HG03469 (cell line): ENCODE measurements around the gene HJURP.

Experiments
- ATAC-seq: cut with Tn5 transposase; IDR thresholded peaks from one replicate; pipeline ENCODE4 v1.9.1; 2021; ENCODE audit warnings: mild to moderate bottlenecking, moderate library complexity, moderate number of reproducible peaks; ENCODE audit not compliant: unreplicated experiment

HJURP gene

GRCh38 chr2:233816334-233816733 lies 38.0 kb downstream of the HJURP start:
- ATAC-seq, result no peak

- ATAC-seq, result no peak
Observed at GRCh38 chr2:233815861-233816260, 38.5 kb downstream of the HJURP start.

DNA sequence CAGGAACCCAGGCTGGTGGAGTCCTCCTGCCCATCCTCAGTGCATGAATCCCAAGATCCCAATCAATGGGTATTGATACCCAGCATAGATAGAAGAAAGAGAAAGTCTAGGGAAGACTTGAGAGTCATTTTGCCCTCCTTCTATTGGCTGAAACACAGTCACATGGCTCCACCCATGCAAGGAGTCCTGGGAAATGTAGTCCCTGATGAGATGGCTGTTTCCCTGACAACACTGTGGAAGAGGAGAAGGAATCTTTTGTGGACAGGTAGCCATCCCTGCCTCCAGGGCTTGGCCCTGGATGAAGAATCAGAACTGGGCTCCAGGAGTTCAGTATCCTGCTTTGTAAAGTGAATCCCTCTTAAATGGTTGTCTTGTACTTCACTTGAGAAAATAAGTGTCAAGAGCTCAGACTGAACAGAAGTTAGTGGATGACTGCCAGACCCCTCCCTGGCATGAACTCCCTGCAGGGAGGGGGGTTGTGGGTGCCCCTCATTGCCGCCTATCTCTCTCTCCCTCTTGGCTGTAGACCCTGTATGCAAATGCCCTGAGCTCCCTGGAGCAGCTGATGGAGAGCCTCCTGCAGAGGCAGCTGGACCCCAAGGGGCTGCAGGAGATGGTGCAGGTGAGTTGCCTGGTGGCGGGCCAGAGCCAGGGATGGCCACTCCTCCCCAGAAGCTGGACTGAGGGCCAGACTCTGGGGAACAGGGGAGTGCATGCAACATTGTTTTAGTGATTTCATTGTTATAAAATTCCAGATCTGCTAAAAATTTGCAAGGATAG lies 40.1 kb downstream of the HJURP start:
- ATAC-seq, result no peak

- no peak for ATAC-seq
Observed at GRCh38 chr2:233813236-233814055, 40.9 kb downstream of the HJURP start.

- no peak for ATAC-seq
Observed at GRCh38 chr2:233811732-233812131, 42.6 kb downstream of the HJURP start.

DNA sequence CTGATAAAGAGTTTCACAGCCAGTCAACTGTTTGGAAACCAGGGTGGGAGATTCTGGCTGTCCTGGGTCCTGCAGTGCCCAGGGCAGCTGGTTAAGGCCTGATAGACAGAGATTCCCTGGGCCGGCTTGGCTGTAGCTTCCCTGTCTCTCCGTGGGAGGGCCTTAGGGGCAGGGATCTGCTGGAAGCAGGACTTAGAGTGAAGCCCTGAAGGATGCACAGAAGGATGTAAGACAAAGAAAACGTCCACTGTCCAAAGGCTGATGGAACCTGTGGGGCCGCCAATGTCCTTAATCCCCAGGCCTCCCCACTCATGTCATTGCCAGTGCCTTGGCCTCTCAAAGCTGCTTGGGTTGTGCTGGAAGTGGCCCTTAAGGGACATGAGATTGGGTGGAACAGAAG lies 43.2 kb downstream of the HJURP start:
- ATAC-seq, result no peak

GRCh38 chr2:233810385-233810784 lies 44.0 kb downstream of the HJURP start:
- no peak for ATAC-seq

DNA sequence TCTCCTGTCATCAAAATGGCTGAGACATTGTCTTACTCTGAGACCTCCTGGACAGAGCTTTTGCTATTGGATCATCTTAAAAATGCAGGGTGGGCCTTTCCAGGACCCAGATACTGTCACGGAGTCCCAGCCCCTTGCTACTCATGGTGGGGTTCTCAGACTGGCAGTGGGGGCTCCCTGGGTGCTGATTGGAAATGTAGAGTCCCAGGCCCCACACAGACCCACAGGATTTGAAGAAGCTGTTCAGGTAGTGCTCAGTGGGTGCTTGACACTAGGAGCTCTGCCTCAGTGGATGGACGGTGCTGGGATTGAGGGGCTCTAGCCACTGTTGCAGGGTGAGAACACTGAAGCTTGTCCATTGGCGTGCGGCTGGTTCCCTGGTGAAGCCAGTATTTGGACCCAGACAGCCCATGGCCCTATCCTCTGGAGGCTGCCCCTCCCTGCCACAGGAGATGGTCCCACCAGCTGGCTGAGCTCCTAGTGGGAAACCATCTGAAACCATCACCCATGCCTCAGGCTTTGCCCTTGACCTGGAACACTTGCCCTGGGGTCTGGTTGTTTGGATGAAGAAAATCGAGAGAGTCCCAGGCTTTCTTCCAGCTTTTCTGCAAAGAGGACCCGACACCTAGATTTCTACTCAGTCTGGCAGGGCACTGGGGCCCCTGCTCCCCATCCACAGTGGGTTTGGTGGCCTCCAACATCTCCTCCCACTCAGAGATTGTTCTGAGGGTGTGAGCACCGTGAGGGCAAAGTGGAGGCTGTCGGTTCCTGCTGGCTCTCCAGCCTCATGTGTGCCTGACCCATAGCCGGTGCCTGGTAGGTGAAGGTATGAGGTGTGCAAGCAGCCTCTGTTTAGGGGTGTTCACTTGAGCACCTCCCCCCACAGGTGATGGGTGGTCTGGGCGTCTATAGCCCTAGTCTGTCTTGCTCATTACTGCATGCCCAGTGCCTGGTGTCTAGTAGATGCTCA lies 46.1 kb downstream of the HJURP start:
- ATAC-seq, result no peak

DNA sequence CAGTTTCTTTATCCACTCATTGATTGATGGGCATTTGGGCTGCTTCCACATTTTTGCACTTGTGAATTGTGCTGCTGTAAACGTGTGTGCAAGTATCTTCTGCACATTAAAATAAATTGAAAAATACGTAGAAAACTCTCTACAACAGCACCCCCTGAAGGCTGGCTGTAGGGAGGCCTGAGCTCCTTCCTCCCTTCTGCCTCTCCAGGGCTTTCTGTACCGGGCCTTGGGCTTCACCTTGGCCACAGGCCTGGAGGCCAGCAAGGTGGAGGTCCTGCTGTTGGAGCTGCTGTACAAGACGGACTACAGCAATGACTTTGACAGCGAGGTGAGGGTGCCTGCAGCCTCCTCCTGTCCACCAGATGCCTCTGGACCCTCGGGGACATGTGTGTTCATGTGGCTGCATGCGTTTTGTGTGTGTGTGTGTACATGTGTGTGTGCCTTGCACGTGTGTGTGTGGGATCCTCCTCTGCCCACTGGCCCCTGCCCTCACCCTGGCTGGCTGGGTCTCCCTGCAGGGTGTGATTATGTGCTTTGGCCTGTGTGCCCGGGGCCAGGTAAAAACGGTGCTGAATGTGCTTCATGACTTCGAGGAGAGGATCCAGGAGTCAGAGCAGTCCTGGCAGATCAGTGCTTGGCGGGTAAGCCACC lies 47.0 kb downstream of the HJURP start:
- ATAC-seq, result no peak

DNA sequence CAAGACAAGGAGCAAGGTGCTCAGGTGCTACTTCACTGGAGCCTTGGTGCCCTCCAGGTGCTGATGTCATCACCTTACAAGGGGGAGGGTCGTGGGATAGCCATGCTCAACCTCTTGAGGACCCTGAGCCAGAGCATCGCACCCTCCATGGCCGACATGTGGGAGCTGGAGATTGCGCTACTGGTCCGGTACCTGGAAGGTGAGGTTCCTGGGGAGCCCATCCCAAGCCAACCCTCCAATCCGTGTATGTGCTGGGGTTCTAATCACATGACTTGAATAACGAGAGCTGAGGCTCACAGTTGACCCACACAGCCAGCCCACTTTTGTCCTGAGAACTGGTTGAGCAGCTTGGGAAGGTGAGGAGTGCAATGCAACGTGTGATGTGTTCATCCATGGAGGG lies 50.3 kb downstream of the HJURP start:
- no peak for ATAC-seq

DNA sequence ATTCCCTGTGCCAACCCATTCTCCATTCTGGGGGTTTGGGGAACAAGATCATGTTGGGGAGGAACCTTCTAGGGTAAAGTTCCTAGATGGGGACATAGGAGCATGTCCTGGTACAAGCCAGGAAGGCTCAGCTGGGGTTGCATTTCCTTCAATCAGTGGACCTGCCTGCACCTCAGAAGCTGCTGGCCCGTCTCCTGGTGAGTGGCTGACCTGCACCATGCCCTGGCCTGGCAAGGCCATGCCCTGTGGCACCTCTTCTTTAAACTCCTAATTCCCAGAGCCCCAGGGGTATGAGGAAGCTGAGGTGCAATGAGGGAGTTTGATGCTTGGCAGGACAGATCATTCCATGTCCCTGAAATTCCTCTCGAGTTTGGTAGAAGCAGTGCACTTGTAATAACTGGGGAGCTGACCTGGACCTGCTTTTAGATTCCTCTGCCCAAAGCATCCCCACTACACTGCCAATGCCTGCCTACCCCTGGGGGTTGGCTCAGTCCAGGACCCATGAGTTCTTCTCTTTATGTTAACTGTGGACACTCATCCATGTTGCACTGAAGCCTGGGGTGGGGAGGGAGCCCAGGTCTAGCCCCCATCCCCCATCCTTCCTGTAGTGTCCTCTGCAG lies 50.9 kb downstream of the HJURP start:
- no peak for ATAC-seq

GRCh38 chr2:233802132-233802815 lies 52.1 kb downstream of the HJURP start:
- ATAC-seq, result no peak

- ATAC-seq, result no peak
Observed at GRCh38 chr2:233801357-233802131, 52.8 kb downstream of the HJURP start.

DNA sequence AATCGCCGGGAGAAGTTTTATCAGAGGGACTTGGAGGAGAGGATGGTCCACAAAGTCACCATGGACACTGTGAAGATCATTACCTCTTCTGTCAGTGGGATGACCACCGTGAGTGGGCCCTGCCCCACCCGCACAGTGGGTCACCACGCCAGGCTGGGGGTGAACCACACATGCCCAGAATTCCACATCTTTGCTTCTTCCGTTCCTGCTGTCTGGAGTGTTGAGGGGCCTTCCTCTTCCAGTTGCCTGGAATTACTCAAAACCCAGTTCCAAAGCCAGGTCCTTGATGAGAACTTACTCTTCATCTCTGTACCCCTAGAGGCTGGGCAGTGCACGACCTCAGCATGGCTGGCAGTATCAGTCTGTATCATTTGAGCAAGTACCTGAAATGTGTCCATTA lies 54.1 kb downstream of the HJURP start:
- ATAC-seq, result no peak

- ATAC-seq, result no peak
Observed at GRCh38 chr2:233799716-233800115, 54.6 kb downstream of the HJURP start.

DNA sequence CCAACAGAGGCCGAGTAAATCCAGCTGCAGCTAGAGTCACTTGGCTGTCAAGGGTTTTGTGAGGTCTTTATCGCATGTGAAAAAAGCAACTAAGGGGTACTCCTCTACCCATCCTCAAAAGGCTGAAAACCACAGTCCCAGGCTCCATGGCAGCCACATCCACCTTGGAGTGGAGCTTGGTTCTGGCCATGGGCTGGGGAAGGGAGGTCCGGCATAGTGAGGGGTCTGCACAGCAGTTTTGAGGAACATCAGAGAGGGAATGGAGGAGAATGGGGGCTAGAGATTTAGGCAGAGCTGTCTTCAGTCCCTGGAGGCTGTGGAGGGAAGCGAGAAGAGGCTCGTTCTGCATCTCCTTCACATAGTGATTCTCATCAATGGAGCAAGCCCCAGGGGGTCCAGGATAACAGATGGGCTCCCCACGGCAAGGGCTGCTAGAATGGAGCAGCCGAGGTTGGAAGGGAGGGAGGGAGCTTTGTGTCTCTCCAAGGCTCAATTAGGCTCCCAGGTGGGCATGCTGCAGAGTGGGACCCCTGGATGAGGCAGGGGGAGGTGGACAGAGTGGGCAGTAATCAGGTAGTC lies 55.2 kb downstream of the HJURP start:
- no peak for ATAC-seq

- no peak for ATAC-seq
Observed at GRCh38 chr2:233798335-233799086, 55.8 kb downstream of the HJURP start.

GRCh38 chr2:233796254-233796653 lies 58.1 kb downstream of the HJURP start:
- no peak for ATAC-seq
